ENCODE data around the gene MAN1A1. TPM values are rescaled to one million over a fixed set of nuclear protein-coding genes. Genes with fewer than 3 reads are reported as not detected.
"Not testable (repeated sequence)": the region's sequence is repeated elsewhere in the genome, so short reads cannot be mapped to it uniquely, and the experiment has no call there.

Gene MAN1A1
- total RNA-seq (2014; rRNA removed; shearing (Covaris generic)) = 17.8 and 19.7 TPM in 2 replicates

DNA sequence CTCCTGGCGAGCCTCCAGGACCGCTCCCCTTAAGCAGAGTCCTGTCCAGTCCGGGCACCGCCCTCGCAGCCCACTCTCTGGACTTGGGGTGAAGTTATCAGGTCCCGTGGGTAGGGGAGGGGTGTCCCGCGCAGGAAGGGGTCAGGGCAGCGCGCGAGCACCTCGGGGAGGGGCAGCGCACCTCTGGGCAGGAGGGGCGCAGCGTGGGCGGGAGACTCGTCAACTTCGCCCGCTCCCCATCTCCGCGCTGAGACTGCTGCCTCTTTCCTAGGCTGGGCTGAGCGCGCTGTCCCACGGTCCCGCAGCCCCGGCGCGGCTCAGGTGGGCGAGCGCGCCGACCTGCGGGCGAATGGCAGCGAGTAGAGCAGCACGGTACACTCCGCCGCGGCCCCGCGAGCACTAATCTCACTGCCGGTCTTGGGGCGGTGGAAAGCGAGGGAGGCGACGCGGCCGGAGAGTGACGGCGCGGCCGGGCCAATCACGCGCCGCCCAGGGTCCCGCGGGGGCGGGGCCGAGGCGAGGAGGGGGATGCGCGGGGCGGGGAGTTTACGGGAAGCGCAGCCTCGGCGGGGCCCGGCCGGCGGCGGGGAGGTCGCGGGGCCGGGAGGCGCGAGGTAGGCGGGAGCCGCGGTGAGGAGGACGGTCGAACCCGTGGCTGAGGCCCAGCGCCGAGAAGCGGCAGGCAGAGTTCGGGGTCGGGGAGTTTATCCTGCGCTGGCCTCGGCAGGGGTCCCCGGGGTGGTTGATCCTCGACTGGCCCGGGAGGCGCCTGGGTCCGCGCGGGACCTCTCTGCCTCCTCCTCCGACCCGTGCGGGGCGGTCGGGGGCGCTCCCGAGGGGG, at the start of gene MAN1A1:
MAN1A1 (minus strand) TSS at position 401 of the 841 bp plus-strand sequence. CDS start 696 bp downstream, outside the sequence.
- DNase-seq (ENCODE audit: low read depth) = peak; percentile 78

DNA sequence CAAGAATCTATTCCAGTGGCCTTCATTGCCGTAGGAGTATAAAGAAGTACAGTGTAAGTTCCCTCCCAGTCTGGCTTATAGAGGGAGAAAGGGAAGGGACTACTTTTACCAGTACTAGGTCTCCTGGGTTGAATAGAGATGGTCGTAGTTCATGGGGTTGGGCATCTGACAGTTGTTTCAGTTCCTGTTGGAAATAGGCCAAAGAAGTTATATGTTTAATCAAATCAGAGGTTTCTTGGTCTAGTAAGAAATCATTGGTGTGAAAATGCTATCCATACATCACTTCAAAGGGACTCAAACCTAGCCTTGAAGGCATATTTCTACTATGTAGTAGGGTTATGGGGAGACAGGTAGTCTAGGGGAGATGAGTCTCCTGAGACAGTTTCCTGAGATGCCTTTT, 45.6 kb upstream of the MAN1A1 start:
- no peak for DNase-seq (ENCODE audit: low read depth)

DNA sequence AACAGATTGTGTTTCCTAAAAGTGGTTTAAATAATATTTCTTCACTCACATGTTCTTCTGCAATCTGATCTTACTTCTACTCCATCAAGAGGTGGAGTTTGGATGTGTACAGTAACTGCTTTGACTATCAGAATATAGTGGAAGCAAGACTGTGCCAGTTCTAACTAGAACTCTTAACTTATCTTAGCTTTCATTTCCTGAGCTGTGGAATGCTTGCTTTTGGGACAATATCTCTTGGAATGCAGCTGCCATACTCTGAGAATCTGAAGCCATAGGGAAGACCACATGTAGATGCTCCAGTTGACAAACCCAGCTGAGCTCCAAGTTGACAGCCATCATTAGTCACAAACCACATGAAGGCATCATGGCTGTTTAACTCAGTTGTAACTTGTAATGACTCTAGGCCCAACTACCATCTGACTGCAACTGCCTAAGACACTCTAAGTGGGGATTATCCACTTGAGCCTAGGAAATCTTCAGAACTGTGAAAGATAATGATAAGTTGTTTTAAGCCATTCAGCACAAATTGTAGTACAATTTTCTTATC, 40.8 kb upstream of the MAN1A1 start:
- peak; percentile 26 for DNase-seq (ENCODE audit: low read depth)

DNA sequence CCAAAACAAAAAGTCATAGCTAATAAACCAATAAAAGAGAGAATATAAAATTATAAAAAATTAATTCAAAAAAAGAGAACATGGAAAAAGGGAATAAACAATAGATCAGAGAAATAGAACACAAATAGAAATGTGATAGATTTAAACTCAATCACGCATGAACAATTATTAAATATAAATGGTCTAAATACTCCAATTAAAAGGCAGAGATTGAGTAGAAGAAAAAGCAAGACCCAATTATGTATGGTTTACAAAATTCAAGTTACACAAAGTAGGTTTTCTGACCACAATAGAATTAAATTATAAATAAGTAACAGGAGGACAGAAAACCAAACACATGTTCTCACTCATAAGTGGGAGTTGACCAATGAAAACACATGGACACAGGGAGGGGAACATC, 36.4 kb upstream of the MAN1A1 start:
- DNase-seq (ENCODE audit: low read depth) = no peak

DNA sequence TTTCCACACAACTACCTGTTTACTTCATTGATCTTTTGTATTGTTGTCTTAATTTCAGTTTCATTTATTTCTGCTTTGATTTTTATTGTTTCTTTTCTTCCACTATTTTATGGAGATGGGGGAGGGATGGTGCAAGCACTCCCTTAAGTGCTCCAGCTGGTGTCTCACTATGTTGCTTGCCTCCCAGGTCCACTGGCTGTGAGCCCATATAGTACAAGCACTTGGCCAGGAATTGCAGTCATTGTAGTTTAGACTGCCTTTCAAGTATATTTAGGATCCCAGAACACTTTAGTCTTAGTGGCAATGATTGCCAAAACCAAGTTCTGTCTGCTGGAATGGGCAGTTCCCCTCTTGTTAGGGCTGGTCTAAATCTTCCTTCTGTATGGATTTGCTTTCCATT, 34.9 kb upstream of the MAN1A1 start:
- DNase-seq (ENCODE audit: low read depth) = no peak

DNA sequence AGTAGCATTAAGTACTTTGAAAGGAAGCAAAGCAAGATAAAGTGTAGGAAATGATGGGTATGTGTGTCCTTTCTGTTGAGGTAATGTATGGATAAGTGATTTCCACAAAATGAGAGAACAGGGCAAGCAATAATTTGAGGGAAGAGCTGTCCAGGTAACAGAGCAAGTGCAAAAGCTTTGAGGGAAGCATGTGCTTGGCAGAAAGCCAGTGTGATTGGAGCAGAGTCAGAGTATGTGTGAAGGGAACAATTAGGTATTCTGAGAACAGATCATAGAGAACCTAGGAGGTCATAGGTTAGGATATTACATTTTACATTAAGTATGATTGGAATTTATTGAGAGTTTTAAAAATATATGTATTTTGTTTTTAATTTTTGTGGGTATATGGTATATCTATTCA, 30.2 kb upstream of the MAN1A1 start:
- no peak for DNase-seq (ENCODE audit: low read depth)

DNA sequence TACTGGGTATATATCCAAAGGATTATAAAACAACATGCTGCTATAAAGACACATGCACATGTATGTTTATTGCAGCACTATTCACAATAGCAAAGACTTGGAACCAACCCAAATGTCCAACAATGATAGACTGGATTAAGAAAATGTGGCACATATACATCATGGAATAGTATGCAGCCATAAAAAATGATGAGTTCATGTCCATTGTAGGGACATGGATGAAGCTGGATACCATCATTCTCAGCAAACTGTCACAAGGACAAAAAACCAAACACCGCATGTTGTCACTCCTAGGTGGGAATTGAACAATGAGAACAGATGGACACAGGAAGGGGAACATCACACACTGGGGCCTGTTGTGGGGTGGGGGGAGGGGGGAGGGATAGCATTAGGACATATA, 27.5 kb upstream of the MAN1A1 start:
- DNase-seq (ENCODE audit: low read depth) = not testable (repeated sequence)

DNA sequence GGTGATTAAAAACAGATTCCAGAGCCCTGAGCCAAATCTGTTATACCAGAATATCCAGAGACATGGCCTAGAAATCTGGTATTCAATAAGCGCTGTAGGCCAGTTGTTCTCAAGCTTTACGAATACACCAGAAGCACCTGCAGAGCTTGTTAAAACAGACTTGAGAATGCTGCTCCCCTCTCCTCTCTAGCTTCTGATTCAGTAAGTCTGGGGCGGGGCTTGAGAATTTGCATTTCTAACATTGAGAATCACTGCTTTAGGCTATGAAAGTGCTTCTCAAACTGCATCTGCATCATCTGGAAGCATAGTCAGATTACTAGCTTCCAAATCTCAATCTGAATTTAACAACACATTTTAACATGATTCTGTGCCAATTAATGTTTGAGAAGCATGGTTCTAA, 20.5 kb upstream of the MAN1A1 start:
- DNase-seq (ENCODE audit: low read depth) = no peak

DNA sequence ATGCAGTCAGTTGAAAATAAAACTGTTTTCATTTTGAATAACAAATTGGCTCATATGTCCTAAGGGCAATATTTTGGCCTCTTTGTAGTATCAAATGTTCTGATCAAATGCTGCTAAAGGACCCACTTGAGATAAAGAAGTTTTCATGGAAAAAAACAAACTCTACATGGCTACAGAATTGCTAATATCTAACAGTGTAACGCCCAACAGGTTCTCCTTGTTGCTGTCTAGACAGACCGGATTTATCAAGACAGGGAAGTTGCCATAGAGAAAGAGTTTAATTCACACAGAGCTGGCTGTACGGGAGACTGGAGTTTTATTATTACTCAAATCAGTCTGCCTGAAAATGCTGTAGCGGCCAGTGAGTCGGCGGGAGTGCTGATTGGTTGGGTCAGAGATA, 19.4 kb upstream of the MAN1A1 start:
- DNase-seq (ENCODE audit: low read depth) = no peak

DNA sequence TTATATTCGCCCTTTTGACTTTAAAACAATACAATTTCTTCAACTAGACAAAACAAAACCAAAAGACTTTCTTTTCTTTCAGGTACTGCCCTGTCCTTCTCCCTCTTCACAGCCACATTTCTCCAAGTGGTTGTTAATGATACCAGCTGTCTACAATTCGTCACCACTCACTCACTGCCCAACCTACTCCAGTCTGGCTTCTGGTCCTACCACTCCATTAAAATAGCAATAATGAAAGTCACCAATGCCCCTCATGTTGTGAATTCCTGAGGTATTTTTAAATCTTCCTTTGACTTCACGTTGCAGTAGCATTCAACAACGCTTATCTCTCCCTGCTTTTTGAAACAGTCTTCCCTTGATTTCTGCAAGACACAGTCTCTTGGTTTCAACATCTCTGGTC, 11.6 kb upstream of the MAN1A1 start:
- DNase-seq (ENCODE audit: low read depth) = no peak

DNA sequence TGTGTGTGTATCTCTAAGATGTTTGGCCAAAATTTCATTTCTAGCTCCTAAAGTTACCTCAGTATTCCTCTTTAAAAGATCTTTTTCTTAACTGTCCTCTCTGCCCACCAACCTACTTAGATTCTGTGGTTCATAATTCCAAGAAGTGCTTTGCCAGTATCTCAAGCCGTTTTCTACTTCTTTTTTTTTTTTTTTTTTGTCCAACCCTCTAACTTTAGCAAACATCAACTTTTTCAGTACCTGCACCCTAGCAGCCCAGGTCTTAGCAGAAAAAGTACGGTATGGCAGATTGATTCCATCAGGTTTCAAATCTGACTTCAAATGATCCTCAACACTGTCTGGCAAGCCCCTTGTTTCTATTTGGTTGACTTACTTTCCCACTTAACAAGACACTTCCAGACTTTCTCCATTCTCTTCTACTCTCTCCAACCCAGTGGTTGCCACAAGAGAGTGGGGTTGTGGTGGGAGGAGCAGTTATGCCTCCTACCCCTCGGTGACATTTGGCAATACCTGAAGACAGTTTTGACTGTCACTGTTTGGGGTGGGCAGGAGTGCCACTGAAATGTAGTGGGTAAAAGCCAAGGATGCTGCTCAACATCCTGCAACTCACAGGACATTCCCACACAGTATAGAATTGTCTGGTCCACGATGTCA, 10.8 kb upstream of the MAN1A1 start:
- no peak for DNase-seq (ENCODE audit: low read depth)

DNA sequence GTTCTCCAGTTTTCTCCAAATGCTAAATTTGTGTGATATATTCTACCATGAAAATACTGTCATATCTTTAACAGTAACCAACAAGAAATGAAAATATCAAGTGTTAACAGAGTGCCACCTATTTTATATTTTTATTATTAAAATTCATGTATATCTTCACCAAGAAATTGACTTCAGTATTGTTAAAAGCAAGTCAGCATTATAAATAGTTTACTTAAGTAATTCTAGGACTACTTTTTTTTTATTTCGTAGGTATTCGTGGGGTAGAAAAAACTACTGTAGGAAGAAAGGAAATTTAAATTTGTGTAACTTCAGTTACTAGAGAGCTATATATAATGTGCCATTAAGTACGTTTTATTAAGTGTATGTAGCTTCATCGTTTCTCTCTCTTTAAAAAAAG, 6.3 kb upstream of the MAN1A1 start:
- no peak for DNase-seq (ENCODE audit: low read depth)

DNA sequence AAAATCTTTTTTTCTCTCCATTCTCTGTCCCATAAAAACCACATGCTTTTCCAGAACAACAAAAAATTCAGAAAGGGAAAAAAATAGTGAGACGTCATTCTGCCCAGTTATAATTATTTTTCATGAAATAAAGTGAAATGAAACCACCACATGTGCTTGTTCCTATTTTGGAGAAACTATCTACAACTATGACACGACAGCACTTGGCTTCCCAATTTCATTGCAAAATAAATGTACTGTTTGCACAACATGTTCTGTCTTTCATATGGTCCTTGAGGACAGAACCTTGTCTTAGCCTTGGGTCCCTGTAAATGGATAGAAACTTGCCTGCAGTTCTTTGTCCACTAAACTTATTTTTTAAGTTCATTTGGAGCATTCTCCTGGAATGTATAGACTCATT, 5.6 kb upstream of the MAN1A1 start:
- no peak for DNase-seq (ENCODE audit: low read depth)

DNA sequence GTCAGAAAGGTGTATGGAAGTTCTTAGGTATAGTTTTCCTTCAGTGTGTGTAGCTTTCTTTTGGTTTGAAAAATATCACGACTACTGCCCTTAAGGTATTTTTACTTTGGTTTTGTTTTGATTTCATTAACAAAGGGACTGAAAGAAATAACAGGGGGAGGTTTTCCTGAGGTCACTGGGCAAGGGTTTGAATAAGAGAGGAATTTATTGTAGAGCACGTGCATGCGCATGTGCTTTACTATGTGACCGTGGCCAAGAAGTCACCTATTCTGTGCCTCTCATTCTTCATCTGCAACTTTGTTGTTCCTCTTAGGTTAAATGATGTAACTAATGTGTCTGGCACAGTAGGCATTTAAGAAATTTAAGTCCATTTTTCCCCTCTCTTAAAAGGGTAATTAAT, 4.1 kb upstream of the MAN1A1 start:
- DNase-seq (ENCODE audit: low read depth) = no peak

DNA sequence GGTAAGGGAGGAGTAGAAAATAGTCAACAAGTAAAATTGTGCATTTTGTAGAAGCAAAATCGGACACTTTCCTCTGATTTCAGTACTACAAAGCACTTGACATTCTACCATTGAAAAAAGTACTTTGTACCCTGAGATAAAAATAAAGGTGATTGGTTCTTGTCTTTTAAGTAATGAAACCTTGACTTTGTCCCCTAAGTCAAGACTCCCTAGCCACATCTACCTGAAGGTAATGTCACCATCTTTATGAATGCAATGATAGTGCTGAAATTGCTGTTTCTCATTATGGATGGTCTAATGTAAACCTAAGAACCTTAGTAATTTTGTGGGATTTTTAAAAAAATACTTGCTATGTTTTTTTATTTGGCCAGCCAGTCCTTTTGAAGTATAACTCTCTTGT, 2.4 kb upstream of the MAN1A1 start:
- DNase-seq (ENCODE audit: low read depth) = no peak

DNA sequence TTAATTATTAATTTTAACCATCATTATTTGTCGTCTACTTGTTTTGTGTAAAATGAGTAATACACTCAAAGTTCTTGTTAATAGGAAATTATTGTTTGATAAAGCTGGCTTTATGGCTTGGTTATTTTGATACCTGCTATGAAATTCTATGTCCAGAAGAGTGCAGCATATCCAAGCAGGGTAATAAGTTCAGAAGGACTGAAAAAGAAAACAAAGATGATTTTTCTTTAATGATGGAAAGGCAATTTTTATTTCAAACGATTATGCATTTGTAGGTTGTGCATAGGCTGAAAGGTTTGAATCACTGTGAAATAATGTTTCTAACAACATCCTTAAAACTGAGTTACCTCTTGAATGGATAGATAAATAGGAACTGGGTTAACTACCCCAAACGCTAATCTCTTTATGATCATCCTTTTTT, 1.4 kb upstream of the MAN1A1 start:
- DNase-seq (ENCODE audit: low read depth) = peak; percentile 29

DNA sequence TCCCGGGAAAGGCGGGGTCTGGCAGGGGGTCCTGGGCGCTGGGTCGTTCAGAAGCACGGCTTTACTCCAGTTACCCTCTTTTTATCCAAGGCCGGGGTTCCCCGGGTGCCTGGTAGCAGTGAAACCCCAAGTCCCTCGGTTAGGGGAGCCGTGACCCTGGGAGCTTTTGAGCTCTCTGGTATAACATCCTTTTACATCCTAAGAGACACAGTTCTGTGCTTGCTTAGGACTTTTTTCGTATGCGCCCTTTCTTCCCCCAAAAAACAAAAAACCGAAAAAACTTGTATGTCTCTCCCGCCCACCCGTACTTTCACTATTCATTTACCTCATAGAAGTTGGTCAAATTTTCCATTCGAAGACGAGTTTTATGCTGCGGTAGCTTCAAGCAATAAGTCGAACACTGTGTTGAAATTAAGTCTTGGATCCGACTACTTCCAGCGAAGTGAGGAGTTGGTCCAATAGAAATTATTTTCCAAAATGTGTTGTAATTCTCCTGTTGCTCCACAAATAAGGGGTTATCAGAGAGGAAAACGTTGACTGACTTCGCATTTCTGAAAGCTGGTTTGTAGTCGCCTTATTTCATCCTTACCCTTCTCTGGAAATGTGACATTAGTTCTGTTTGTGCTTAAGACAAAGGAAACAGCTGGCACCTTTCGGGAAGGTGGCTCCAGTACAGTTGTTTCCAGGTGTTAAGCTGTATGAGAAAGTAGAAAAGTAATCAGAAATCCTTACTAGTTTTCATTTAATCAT, 816 bp upstream of the MAN1A1 start:
- peak; percentile 49 for DNase-seq (ENCODE audit: low read depth)

DNA sequence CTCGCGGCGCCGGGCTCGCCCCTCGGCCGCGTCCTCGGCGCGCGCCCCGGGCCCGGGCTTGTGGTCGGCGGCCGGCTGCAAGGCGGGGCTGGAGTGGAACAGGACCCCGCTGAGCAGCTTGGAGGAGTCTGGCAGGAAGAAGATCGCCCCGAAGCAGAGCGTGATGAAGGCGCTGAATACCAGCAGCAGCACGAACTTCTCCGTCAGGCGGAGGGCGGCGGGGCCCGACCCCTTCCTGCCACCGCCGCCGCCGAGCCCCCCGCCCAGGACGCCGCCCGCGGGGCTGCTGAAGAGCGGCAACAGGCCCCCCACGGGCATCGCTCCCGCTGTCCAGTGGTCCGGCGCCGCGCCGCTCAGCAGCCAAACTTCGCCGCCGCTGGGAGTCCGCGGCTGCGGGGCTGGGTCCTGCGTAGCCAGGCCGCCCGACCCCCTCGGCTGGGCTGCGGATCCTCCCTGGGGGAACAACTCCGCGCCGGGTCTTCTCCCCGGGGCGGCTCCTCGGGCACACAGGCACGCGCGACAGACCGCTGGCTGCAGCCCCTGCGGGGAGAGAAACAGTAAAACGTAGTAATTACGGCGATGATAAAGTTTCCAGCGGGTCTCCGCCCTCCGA, 707 bp downstream of the MAN1A1 start:
- peak; percentile 18 for DNase-seq (ENCODE audit: low read depth)

DNA sequence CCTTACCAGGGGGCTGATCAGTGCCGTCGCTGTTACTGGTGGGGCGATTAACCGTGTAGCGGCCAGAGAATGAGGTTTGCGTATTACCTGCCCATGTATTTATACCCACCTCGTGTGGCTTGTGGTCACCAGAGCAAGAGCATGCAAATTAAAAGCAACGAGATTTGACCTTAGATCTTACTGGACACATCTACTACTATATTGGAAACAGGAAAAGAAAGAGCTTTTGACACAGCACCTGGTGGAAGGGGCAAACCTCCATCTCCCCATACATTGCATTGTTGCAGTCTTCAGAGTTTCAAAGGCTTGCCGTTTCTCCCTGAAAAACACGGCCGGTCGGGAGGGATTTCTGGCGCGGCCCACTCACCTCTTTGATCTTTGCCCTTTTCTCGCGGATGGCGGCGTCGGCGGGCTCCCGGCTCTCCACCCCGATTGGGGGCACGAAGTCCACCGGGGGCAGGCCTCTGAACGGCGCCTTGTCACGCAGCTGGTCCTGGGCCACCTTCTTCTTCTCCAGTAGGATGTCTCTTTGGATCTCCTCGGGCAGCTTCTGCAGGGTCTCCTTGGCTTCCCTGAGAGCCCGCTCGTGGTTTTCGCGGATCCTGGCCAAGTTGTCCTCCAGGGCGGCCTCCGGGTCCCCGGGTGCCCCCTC, 1.3 kb downstream of the MAN1A1 start:
- DNase-seq (ENCODE audit: low read depth) = no peak

DNA sequence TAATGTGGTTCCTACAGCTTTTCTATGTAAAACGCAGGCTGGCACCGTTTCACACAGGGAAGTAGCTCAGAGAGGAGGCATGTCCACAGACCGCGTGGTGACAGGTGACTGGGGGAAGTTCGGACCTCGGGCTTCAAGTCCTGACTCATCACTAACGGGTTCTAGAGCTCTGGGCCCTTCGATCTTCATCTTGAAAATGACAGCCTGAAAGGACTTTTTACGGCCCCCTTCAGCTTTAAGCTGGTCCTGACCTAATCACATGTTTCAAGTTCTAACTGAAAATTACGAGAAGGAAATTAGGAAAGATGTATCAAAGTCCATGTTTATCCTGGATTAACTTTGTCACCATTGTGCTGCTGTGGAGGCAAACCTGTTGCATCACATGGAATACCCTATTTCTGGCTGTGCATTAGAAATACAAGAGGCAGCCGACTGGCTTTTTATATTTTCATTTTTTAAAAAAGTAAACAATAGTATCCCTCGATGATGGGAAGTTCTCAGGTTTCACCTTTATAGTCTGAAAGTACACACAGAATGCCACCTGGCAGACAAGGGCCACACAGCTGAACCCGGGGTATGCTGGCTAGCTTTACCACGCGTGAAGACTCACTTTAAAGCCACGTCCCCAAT, 2.0 kb downstream of the MAN1A1 start:
- no peak for DNase-seq (ENCODE audit: low read depth)

DNA sequence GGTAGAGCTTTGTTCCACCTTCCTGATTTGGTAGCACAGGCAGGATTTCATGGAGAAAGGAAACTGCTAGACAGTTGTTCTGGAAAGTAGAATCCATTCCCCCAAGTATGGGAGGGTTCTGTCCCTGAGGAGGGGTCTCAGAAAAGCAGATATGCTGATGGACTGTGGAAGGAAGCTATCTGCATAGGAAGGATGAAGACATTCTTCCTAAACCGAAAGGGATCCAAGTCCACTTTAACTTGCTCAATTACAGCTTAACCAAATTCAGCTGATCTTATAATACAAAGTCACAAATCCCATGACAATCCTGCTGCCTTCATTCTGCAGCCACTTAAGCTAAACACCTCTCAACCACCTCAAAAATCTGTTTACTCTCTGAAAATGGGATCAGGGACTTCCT, 2.6 kb downstream of the MAN1A1 start:
- no peak for DNase-seq (ENCODE audit: low read depth)
